ENCODE data around the gene DRC3. TPM values are rescaled to one million over a fixed set of nuclear protein-coding genes. Genes with fewer than 3 reads are reported as not detected.

Gene DRC3
- total RNA-seq, 1 experiment from 2014 or later: 1.6 TPM

DNA sequence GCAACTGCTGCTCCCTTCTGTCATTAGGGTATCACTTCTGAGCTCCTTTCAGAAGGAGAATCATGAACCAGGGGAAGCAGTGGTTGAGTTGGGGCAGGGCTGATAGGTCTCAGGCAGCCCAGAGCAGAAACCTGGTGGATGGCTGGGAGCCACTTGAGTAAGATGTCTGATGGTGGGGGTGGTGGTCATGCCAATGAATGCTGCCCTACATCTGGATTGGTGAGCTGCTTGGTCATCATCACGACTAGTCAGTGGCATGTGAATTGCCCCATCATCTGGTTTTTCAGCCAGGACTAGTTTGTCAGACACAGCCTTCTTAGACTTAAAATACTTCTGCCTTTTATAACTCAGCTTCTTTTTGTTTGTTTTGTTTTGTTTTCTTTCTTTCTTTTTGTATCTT lies 69.1 kb downstream of the DRC3 start:
- BruUV-seq (replicated peaks): TSS peak; percentile 20
- no peaks in the 10 kb centered on the region; the same call in 1 of the 2 replicates for H3K36me3 ChIP-seq (ENCODE audit: control insufficient read depth, insufficient read depth, low read length)
- Mint-ChIP-seq H3K27ac (ENCODE audit: unreplicated experiment) (no peak overlapping the region), H3K36me3 (ENCODE audit: insufficient read depth, unreplicated experiment) (peaks cover 6% of the 10 kb centered on the region), H3K9me3 (ENCODE audit: unreplicated experiment) (no peaks in the 10 kb centered on the region), H3K4me3 (ENCODE audit: unreplicated experiment) (no peak overlapping the region), H3K27me3 (ENCODE audit: insufficient read depth, unreplicated experiment) (no peaks in the 10 kb centered on the region), H3K4me1 (ENCODE audit: low read depth, unreplicated experiment) (peaks cover 26% of the 10 kb centered on the region)
- no peaks in the 10 kb centered on the region for H3K27me3 ChIP-seq (replicated peaks; ENCODE audit: control insufficient read depth, insufficient read depth, low read length)
- H3K4me1 ChIP-seq: peaks cover 15% of the 10 kb centered on the region
- intact Hi-C loops (cut with micrococcal nuclease; ENCODE audit: unreplicated experiment): no loop called here
- no peaks in the 10 kb centered on the region for H3K9me3 ChIP-seq
- CTCF ChIA-PET: interaction anchor here (1.0 kb wide), 1 partner anchor 175 kb away, joined by 4 read pairs; no protein-coding TSS in a partner anchor
- POLR2A ChIA-PET: no interaction called here
- TF ChIP-seq, protein P1, sequence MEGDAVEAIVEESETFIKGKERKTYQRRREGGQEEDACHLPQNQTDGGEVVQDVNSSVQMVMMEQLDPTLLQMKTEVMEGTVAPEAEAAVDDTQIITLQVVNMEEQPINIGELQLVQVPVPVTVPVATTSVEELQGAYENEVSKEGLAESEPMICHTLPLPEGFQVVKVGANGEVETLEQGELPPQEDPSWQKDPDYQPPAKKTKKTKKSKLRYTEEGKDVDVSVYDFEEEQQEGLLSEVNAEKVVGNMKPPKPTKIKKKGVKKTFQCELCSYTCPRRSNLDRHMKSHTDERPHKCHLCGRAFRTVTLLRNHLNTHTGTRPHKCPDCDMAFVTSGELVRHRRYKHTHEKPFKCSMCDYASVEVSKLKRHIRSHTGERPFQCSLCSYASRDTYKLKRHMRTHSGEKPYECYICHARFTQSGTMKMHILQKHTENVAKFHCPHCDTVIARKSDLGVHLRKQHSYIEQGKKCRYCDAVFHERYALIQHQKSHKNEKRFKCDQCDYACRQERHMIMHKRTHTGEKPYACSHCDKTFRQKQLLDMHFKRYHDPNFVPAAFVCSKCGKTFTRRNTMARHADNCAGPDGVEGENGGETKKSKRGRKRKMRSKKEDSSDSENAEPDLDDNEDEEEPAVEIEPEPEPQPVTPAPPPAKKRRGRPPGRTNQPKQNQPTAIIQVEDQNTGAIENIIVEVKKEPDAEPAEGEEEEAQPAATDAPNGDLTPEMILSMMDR (IDR thresholded peaks at IDR 0.05; ENCODE audit: insufficient read depth in 1 of 2, low read depth in 1 of 2, low read length in 1 of 2, severe bottlenecking in 1 of 2, unreplicated experiment in 1 of 2): no peak
- no peak for DNase-seq
- no peak overlapping the region for H3K4me3 ChIP-seq (ENCODE audit: low read depth, low read length)

DNA sequence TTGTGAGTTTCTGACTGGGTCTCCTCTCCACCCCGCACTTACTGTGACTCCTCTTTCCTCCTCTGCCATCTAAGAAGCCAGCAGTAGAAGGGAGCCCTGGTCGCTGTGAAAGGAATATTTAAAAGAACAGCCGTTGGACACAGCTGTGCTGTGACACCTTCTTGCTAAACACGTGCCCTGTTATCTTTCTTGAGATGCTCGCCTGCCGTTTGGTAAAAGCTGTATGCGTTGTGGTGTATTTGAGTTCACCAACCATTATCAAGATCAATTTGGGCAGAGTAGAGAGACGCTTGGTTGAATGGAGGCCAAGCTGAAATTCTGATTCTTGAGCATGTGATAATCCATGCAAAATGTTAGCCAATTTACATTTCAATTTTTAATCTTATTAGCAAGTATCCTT lies 70.3 kb downstream of the DRC3 start:
- intact Hi-C loops (cut with micrococcal nuclease; ENCODE audit: unreplicated experiment): no loop called here
- peaks cover 10% of the 10 kb centered on the region for H3K4me1 ChIP-seq
- TF ChIP-seq, protein P1 (IDR thresholded peaks at IDR 0.05; ENCODE audit: insufficient read depth in 1 of 2, low read depth in 1 of 2, low read length in 1 of 2, severe bottlenecking in 1 of 2, unreplicated experiment in 1 of 2): no peak
- Mint-ChIP-seq H3K9me3 (ENCODE audit: unreplicated experiment) (no peaks in the 10 kb centered on the region), H3K4me1 (ENCODE audit: low read depth, unreplicated experiment) (peaks cover 16% of the 10 kb centered on the region), H3K36me3 (ENCODE audit: insufficient read depth, unreplicated experiment) (peaks cover 6% of the 10 kb centered on the region), H3K4me3 (ENCODE audit: unreplicated experiment) (no peak overlapping the region), H3K27ac (ENCODE audit: unreplicated experiment) (no peak overlapping the region), H3K27me3 (ENCODE audit: insufficient read depth, unreplicated experiment) (no peaks in the 10 kb centered on the region)
- H3K9me3 ChIP-seq: no peaks in the 10 kb centered on the region
- CTCF ChIA-PET: no interaction called here
- POLR2A ChIA-PET: no interaction called here
- DNase-seq: no peak
- H3K27me3 ChIP-seq (replicated peaks; ENCODE audit: control insufficient read depth, insufficient read depth, low read length): no peaks in the 10 kb centered on the region
- no peak overlapping the region for H3K4me3 ChIP-seq (ENCODE audit: low read depth, low read length)
- no peaks in the 10 kb centered on the region; the same call in 1 of the 2 replicates for H3K36me3 ChIP-seq (ENCODE audit: control insufficient read depth, insufficient read depth, low read length)
- BruUV-seq (replicated peaks): no TSS peak

- no peak overlapping the region for H3K4me3 ChIP-seq (ENCODE audit: low read depth, low read length)
- H3K27me3 Mint-ChIP-seq (ENCODE audit: insufficient read depth, unreplicated experiment): no peaks in the 10 kb centered on the region
- H3K9me3 ChIP-seq: no peaks in the 10 kb centered on the region
- H3K27ac Mint-ChIP-seq (ENCODE audit: unreplicated experiment): no peak overlapping the region
- no peak for DNase-seq
- H3K9me3 Mint-ChIP-seq (ENCODE audit: unreplicated experiment): no peaks in the 10 kb centered on the region
- CTCF ChIA-PET: no interaction called here
- H3K36me3 Mint-ChIP-seq (ENCODE audit: insufficient read depth, unreplicated experiment): peaks cover 6% of the 10 kb centered on the region
- H3K4me1 Mint-ChIP-seq (ENCODE audit: low read depth, unreplicated experiment): peaks cover 11% of the 10 kb centered on the region
- no peaks in the 10 kb centered on the region for H3K27me3 ChIP-seq (replicated peaks; ENCODE audit: control insufficient read depth, insufficient read depth, low read length)
- no TSS peak for BruUV-seq (replicated peaks)
- POLR2A ChIA-PET: no interaction called here
- peaks cover 7% of the 10 kb centered on the region; the same call in 1 of the 2 replicates for H3K4me1 ChIP-seq
- TF ChIP-seq, protein P1 (IDR thresholded peaks at IDR 0.05; ENCODE audit: insufficient read depth in 1 of 2, low read depth in 1 of 2, low read length in 1 of 2, severe bottlenecking in 1 of 2, unreplicated experiment in 1 of 2): peak in 1 of 2 experiments; percentile 23
- no peak overlapping the region for H3K4me3 Mint-ChIP-seq (ENCODE audit: unreplicated experiment)
- intact Hi-C loops (cut with micrococcal nuclease; ENCODE audit: unreplicated experiment): no loop called here
- no peaks in the 10 kb centered on the region; the same call in 1 of the 2 replicates for H3K36me3 ChIP-seq (ENCODE audit: control insufficient read depth, insufficient read depth, low read length)
Measured at GRCh38 chr17:18043491-18043890, 70.8 kb downstream of the DRC3 start.

All from Caco-2 (cell line).